Lung (tissue), 12 donors: ENCODE results near the gene SKP2. TPM values are rescaled to one million over a fixed set of nuclear protein-coding genes. Genes with fewer than 3 reads are reported as not detected.
"Not testable (repeated sequence)": the region's sequence is repeated elsewhere in the genome, so short reads cannot be mapped to it uniquely, and the experiment has no call there.

Source experiments
- ATAC-seq: fragments of 200-7000 bp; cut with Tn5 transposase; one replicate; pipeline ENCODE4 v1.9.1; 2020; ENCODE audit warnings: moderate number of reproducible peaks; ENCODE audit not compliant: insufficient read depth, low FRiP score
- DNase-seq, 3 donors: peaks; one replicate each; pipeline ENCODE4 v3.0.0-alpha.2; 2013 to 2017
- H3K27ac ChIP-seq, 2 donors: one replicate each; pipeline ENCODE4 v1.5.1; 2013; ENCODE audit warnings: mild to moderate bottlenecking in 2 of 2, moderate library complexity in 2 of 2, control low read depth in 1 of 2, inconsistent platforms in 1 of 2, low read depth in 1 of 2, low read length in 1 of 2
- H3K27me3 ChIP-seq, 3 donors: one replicate each; pipeline ENCODE4 v1.5.1; 2013; ENCODE audit warnings: low read length in 2 of 3; ENCODE audit not compliant: control insufficient read depth in 3 of 3, insufficient read depth in 3 of 3
- H3K36me3 ChIP-seq, 4 donors: one replicate each; pipeline ENCODE4 v1.5.1; 2013; ENCODE audit warnings: low read length in 4 of 4, mild to moderate bottlenecking in 1 of 4, moderate library complexity in 1 of 4; ENCODE audit not compliant: control insufficient read depth in 4 of 4, insufficient read depth in 4 of 4
- H3K4me1 ChIP-seq, 5 donors: one replicate each; pipeline ENCODE4 v1.5.1; 2013; ENCODE audit warnings: low read length in 5 of 5, mild to moderate bottlenecking in 2 of 5, moderate library complexity in 1 of 5; ENCODE audit not compliant: control insufficient read depth in 5 of 5, insufficient read depth in 5 of 5
- H3K4me3 ChIP-seq: one replicate; pipeline ENCODE4 v1.5.1; 2013; ENCODE audit warnings: mild to moderate bottlenecking, control low read depth, moderate library complexity
- H3K9ac ChIP-seq, 2 donors: one replicate each; pipeline ENCODE4 v1.5.1; 2013; ENCODE audit warnings: low read length in 2 of 2, control low read depth in 1 of 2; ENCODE audit not compliant: insufficient read depth in 1 of 2
- H3K9me3 ChIP-seq, 4 donors: one replicate each; pipeline ENCODE4 v1.5.1; 2013; ENCODE audit warnings: low read length in 3 of 4, mild to moderate bottlenecking in 1 of 4, moderate library complexity in 1 of 4; ENCODE audit not compliant: control insufficient read depth in 4 of 4, insufficient read depth in 3 of 4
- WGBS, 2 donors: extraction: QIAGEN DNeasy Blood & Tissue Kit; methylation state at CpG; one replicate each; pipeline ENCODE4 v1.1.7; 2013; 5-methylcytosine and 5-hydroxymethylcytosine counted together
- polyA plus RNA-seq, 2 donors: library from polyadenylated mRNA; stranded (reverse); fragments of 200-250 nt; gene quantifications; one replicate each; pipeline ENCODE4 v1.2.1, GENCODE V29; 2013
- total RNA-seq, 2 donors: library from RNA; depleted of rRNA in 1 of 2; stranded (reverse); fragments of >200 nt in 1 of 2; gene quantifications; one replicate each; pipeline ENCODE4 v1.2.1, GENCODE V29; 2014 to 2021
- TF ChIP-seq, protein P1 (sequence below): IDR thresholded peaks from 2 replicates; pipeline ENCODE4 v1.5.1; 2012; ENCODE audit warnings: mild to moderate bottlenecking; ENCODE audit errors: control extremely low read depth, extremely low read depth
- donor health status: control.
- donor health status: control.
- donor health status: Bipolar disorder and iron deficiency.
- donor health status: healthy.
- donor health status: DM: yes; HTN: yes; CAD: no.

Gene SKP2
- total and polyA plus RNA-seq, 4 donors: 4.8 to 30.6 (median 10.0) TPM

DNA sequence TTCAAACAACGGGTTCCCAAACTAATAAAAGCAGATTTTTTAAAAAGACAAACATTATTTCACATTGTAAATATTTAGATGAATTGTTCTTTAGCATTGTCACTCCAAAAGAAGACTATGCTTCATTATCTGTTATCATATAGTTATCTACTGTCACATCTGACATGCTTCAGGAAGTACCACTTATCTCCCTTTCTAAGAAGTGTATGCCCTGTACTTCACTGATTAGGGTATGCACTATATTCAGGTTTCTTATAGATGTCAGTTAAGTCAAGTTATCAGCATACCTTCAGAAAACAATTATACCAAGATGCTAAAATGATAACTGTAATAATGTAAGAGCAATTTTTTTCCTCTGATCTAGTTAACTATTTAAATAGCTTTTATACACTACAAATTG is 40.7 kb upstream of the SKP2 start:
- 71 to 76% methylated on average over 1 of the region's 1 CpG for WGBS, 2 donors
- Histone ChIP-seq H3K9me3 (no peaks in the 10 kb centered on the region), H3K4me1 (peaks cover 0 to 8% (median 0%) of the 10 kb centered on the region in 5 donors), H3K36me3 (peaks cover 9 to 19% (median 13%) of the 10 kb centered on the region in 4 donors), H3K9ac (no peak overlapping the region), H3K27me3 (no peaks in the 10 kb centered on the region), H3K27ac (no peak overlapping the region), H3K4me3 (no peak overlapping the region)
- ATAC-seq: no peak
- no peak for DNase-seq
- TF ChIP-seq, protein P1, sequence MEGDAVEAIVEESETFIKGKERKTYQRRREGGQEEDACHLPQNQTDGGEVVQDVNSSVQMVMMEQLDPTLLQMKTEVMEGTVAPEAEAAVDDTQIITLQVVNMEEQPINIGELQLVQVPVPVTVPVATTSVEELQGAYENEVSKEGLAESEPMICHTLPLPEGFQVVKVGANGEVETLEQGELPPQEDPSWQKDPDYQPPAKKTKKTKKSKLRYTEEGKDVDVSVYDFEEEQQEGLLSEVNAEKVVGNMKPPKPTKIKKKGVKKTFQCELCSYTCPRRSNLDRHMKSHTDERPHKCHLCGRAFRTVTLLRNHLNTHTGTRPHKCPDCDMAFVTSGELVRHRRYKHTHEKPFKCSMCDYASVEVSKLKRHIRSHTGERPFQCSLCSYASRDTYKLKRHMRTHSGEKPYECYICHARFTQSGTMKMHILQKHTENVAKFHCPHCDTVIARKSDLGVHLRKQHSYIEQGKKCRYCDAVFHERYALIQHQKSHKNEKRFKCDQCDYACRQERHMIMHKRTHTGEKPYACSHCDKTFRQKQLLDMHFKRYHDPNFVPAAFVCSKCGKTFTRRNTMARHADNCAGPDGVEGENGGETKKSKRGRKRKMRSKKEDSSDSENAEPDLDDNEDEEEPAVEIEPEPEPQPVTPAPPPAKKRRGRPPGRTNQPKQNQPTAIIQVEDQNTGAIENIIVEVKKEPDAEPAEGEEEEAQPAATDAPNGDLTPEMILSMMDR: no peak

DNA sequence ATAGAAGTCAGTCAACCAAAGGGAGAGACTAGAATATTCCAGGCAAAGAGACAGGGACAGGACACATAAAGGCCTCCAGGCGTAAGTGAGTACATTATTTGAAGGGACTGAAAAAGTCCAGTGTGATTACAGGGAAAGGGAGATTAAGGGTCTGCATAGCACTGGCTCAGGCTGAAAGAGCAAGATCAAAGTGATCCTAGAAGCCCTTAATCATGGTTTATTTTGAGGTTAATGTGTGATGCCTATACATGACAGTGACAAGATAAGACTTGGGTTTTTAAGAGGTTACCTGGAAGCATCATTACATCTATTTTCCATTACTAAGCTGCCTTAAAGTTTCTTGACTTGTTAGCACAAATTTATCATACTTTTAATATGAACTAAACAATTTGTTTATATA is 26.0 kb upstream of the SKP2 start:
- ATAC-seq: no peak
- Histone ChIP-seq H3K36me3 (peaks cover 3 to 8% (median 6%) of the 10 kb centered on the region in 4 donors), H3K27me3 (no peaks in the 10 kb centered on the region)

DNA sequence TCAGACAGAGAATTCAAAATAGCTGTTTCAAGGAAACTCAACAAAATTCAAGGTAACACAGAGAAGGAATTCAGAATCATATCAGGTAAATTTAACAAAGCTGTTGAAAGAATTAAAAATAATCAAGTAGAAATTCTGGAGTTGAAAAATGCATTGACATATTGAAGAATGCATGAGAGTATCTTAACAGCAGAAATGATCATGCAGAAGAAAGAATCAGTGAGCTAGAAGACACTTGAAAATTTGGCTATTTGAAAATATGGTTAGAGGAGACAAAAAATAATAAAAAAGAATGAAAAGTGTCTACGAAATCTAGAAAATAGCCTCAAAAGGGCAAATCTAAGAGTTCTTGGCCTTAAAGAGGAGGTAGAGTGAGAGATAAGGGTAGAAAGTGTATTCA is 23.1 kb upstream of the SKP2 start:
- H3K27me3 ChIP-seq: no peaks in the 10 kb centered on the region
- H3K36me3 ChIP-seq: peaks cover 2 to 8% (median 5%) of the 10 kb centered on the region in 4 donors
- H3K4me1 ChIP-seq: peaks cover 0 to 2% (median 0%) of the 10 kb centered on the region in 5 donors
- TF ChIP-seq, protein P1: no peak
- no peak for DNase-seq
- ATAC-seq: no peak
- no peak overlapping the region for H3K4me3 ChIP-seq
- H3K9me3 ChIP-seq: peaks cover 0 to 1% (median 0%) of the 10 kb centered on the region in 4 donors
- no peak overlapping the region for H3K27ac ChIP-seq
- WGBS, 2 donors: 99 to 100% methylated on average over 1 of the region's 1 CpG
- H3K9ac ChIP-seq: no peak overlapping the region

More for the DNA sequence above, 26.0 kb upstream of the SKP2 start:
- H3K4me1 ChIP-seq: peaks cover 0 to 2% (median 0%) of the 10 kb centered on the region in 5 donors
- WGBS, 2 donors: 94 to 99% methylated on average over 1 of the region's 1 CpG
- no peak overlapping the region for H3K9ac ChIP-seq
- no peak for DNase-seq
- TF ChIP-seq, protein P1: no peak
- no peak overlapping the region for H3K4me3 ChIP-seq
- H3K9me3 ChIP-seq: peaks cover 0 to 1% (median 0%) of the 10 kb centered on the region in 4 donors
- H3K27ac ChIP-seq: no peak overlapping the region

DNA sequence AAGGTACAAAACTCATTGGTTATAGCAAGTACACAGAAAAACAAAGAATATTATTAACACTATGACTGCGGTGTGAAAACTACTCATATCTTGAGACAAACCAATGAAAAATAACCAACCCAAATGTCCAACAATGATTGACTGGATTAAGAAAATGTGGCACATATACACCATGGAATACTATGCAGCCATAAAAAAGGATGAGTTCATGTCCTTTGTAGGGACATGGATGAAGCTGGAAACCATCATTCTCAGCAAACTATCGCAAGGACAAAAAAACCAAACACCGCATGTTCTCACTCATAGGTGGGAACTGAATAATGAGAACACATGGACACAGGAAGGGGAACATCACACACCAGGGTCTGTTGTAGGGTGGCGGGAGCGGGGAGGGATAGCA is 22.2 kb upstream of the SKP2 start:
- H3K9me3 ChIP-seq, H3K27me3 ChIP-seq, DNase-seq, H3K4me3 ChIP-seq, H3K4me1 ChIP-seq, H3K9ac ChIP-seq, H3K27ac ChIP-seq, ATAC-seq: not testable (repeated sequence)
- WGBS, 2 donors: 100% methylated on average over 3 to 4 of the region's 5 CpGs
- peaks cover 2 to 10% (median 5%) of the 10 kb centered on the region in 4 donors for H3K36me3 ChIP-seq

DNA sequence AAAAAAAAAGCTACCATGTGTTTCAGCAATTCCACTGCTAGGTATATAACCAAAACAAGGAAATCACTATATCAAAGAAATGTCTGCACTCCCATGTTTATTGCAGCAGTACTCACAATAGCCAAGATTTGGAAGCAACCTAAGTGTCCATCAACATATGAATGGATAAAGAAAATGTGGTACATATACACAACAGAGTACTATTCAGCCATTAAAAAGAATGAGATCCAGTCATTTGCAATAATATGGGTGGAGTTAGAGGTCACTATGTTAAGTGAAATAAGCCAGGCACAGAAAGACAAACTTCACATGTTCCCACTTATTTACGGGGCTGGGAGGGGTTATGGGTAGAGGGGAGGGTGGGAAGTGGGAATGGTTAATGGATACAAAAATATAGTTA is 18.9 kb upstream of the SKP2 start:
- not testable (repeated sequence) for ATAC-seq, H3K4me1 ChIP-seq, DNase-seq, H3K9me3 ChIP-seq, H3K9ac ChIP-seq, H3K4me3 ChIP-seq, H3K27me3 ChIP-seq, H3K27ac ChIP-seq
- WGBS, 2 donors: 96 to 100% methylated on average over 1 of the region's 1 CpG
- peaks cover 6 to 18% (median 9%) of the 10 kb centered on the region in 4 donors for H3K36me3 ChIP-seq
